Hepatocyte (in vitro differentiated cells): Measurements from ENCODE around the gene SORCS3.

Source experiments
- EZH2 ChIP-seq: fragments of 200-600 bp; sonication (generic); IDR thresholded peaks from 2 replicates; pipeline ENCODE4 v1.6.1; 2016; ENCODE audit warnings: antibody characterized with exemption, mild to moderate bottlenecking, borderline replicate concordance
- EZH2phosphoT487 ChIP-seq: fragments of 200-600 bp; sonication (generic); IDR thresholded peaks from one replicate; pipeline ENCODE4 v1.6.1; 2018; ENCODE audit warnings: antibody characterized with exemption, mild to moderate bottlenecking, low read depth, moderate library complexity; ENCODE audit not compliant: unreplicated experiment, severe bottlenecking
- TF ChIP-seq, protein P1 (sequence below): fragments of 200-600 bp; sonication (generic); IDR thresholded peaks from 2 replicates; pipeline ENCODE4 v1.5.1; 2016; ENCODE audit warnings: antibody characterized with exemption, mild to moderate bottlenecking; ENCODE audit not compliant: poor library complexity

DNA sequence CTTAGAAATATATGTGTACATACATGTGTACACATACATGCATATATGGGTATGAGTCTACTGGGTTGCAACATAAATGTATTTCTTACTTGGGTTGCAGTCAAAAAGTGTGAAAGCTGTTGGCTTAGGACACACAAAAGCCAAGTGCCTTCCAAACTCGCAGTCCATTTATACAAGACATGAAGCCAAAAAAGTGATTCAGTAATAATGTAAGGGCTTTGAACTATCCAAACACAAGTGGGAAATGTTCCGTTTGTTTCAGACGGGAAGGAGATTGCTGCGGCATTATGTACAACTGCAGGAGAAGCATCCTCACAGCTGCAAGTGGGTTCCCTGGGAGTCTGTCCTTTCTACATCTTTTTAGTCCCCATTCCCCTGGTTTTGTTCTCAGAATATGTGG, 513.6 kb downstream of the SORCS3 start:
- TF ChIP-seq, protein P1, sequence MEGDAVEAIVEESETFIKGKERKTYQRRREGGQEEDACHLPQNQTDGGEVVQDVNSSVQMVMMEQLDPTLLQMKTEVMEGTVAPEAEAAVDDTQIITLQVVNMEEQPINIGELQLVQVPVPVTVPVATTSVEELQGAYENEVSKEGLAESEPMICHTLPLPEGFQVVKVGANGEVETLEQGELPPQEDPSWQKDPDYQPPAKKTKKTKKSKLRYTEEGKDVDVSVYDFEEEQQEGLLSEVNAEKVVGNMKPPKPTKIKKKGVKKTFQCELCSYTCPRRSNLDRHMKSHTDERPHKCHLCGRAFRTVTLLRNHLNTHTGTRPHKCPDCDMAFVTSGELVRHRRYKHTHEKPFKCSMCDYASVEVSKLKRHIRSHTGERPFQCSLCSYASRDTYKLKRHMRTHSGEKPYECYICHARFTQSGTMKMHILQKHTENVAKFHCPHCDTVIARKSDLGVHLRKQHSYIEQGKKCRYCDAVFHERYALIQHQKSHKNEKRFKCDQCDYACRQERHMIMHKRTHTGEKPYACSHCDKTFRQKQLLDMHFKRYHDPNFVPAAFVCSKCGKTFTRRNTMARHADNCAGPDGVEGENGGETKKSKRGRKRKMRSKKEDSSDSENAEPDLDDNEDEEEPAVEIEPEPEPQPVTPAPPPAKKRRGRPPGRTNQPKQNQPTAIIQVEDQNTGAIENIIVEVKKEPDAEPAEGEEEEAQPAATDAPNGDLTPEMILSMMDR: no peak
- TF ChIP-seq EZH2phosphoT487: no peak
- no peak for TF ChIP-seq EZH2
